ENCODE measurements around the gene ZNF431. TPM values are rescaled to one million over a fixed set of nuclear protein-coding genes. Genes with fewer than 3 reads are reported as not detected.

Gene ZNF431
- total RNA-seq, 5 donors from 2014 or later (not counting 1 experiment from before 2014, with no cell fraction given): 24.3 to 35.0 (median 26.0) TPM

DNA sequence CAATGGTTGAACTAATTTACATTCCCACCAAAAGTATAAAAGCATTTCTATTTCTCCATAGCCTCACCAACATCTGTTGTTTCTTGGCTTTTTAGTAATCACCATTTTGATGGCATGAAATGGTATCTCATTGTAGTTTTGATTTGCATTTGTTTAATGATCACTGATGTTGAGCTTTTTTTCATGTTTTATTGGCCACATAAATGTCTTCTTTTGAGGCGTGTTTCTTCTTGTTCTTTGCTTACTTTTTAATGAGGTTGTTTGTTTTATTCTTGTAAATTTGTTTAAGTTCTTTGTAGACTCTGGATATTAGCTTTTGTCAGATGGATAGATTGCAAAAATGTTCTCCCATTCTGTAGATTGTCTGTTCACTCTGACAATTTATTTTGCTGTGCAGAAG lies 31.7 kb upstream of the ZNF431 start:
- Mint-ChIP-seq H3K4me1 (no peaks in the 10 kb centered on the region), H3K36me3 (peaks cover 72% of the 10 kb centered on the region), H3K27ac (no peak overlapping the region), H3K4me3 (no peak overlapping the region), H3K9me3 (peaks cover 12 to 23% (median 15%) of the 10 kb centered on the region in 3 donors), H3K27me3 (no peaks in the 10 kb centered on the region)
- ChIA-PET CTCF (no interaction called here), POLR2A (no interaction called here)
- no peaks in the 10 kb centered on the region for H3K4me1 ChIP-seq (ENCODE audit: control insufficient read depth in 1 of 2, extremely low read depth in 1 of 2, insufficient read depth in 2 of 2, low read length in 2 of 2)
- H3K27me3 ChIP-seq (replicated peaks in 1 of 2; ENCODE audit: control insufficient read depth in 2 of 2, extremely low read depth in 1 of 2, insufficient read depth in 2 of 2, low read length in 1 of 2): no peaks in the 10 kb centered on the region
- H3K27ac ChIP-seq (ENCODE audit: low read length): no peak overlapping the region
- DNase-seq: no peak
- H3K36me3 ChIP-seq (ENCODE audit: control insufficient read depth in 2 of 2, extremely low read depth in 1 of 2, insufficient read depth in 1 of 2, low read length in 1 of 2): no peaks in the 10 kb centered on the region
- H3K9me3 ChIP-seq: peaks cover 2% of the 10 kb centered on the region
- no peak overlapping the region for H3K4me3 ChIP-seq (ENCODE audit: control insufficient read depth in 1 of 2, extremely low read depth in 1 of 2, low read length in 1 of 2)
- no CpG with 5 or more reads among the region's 1 CpG for WGBS (ENCODE audit: insufficient coverage)
- ATAC-seq (replicated peaks in 1 of 4): no peak

- H3K4me1 Mint-ChIP-seq: no peaks in the 10 kb centered on the region
- DNase-seq: no peak
- H3K27ac Mint-ChIP-seq: no peak overlapping the region
- H3K4me3 Mint-ChIP-seq: no peak overlapping the region
- H3K4me1 ChIP-seq (ENCODE audit: control insufficient read depth in 1 of 2, extremely low read depth in 1 of 2, insufficient read depth in 2 of 2, low read length in 2 of 2): no peaks in the 10 kb centered on the region
- no peaks in the 10 kb centered on the region for H3K27me3 Mint-ChIP-seq
- H3K27me3 ChIP-seq (replicated peaks in 1 of 2; ENCODE audit: control insufficient read depth in 2 of 2, extremely low read depth in 1 of 2, insufficient read depth in 2 of 2, low read length in 1 of 2): no peaks in the 10 kb centered on the region
- no peaks in the 10 kb centered on the region for H3K9me3 ChIP-seq
- peaks cover 73% of the 10 kb centered on the region for H3K36me3 Mint-ChIP-seq
- H3K4me3 ChIP-seq (ENCODE audit: control insufficient read depth in 1 of 2, extremely low read depth in 1 of 2, low read length in 1 of 2): no peak overlapping the region
- POLR2A ChIA-PET: no interaction called here
- ATAC-seq (replicated peaks in 1 of 4): no peak
- CTCF ChIA-PET: interaction anchor here in 1 of 2 donors (0.5 kb wide), 1 partner anchor 1146 kb away, joined by 6 read pairs; no protein-coding TSS in a partner anchor
- peaks cover 0 to 8% of the 10 kb centered on the region in 2 donors for H3K36me3 ChIP-seq (ENCODE audit: control insufficient read depth in 2 of 2, extremely low read depth in 1 of 2, insufficient read depth in 1 of 2, low read length in 1 of 2)
- H3K27ac ChIP-seq (ENCODE audit: low read length): no peak overlapping the region
- H3K9me3 Mint-ChIP-seq: peaks cover 14 to 41% (median 35%) of the 10 kb centered on the region in 3 donors
Measured at GRCh38 chr19:21115430-21115829, 26.4 kb upstream of the ZNF431 start.

DNA sequence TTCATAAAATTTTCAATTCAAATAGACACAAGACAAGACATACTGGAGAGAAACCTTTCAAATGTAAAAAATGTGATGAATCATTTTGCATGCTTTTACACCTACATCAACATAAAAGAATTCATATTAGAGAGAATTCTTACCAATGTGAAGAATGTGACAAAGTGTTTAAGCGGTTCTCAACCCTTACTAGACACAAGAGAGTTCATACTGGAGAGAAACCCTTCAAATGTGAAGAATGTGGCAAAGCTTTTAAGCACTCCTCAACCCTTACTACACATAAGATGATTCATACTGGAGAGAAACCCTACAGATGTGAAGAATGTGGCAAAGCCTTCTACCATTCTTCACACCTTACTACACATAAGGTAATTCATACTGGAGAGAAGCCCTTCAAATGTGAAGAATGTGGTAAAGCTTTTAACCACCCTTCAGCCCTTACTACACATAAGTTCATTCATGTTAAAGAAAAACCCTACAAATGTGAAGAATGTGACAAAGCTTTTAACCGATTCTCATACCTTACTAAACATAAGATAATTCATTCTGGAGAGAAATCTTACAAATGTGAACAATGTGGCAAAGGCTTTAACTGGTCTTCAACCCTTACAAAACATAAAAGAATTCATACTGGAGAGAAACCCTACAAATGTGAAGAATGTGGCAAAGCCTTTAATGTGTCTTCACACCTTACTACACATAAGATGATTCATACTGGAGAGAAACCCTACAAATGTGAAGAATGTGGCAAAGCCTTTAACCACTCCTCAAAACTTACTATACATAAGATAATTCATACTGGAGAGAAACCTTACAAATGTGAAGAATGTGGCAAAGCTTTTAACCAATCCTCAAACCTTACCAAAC lies 24.6 kb upstream of the ZNF431 start:
- Histone ChIP-seq H3K27me3 (replicated peaks in 1 of 2; ENCODE audit: control insufficient read depth in 2 of 2, extremely low read depth in 1 of 2, insufficient read depth in 2 of 2, low read length in 1 of 2) (no peaks in the 10 kb centered on the region), H3K4me3 (ENCODE audit: control insufficient read depth in 1 of 2, extremely low read depth in 1 of 2, low read length in 1 of 2) (no peak overlapping the region), H3K4me1 (ENCODE audit: control insufficient read depth in 1 of 2, extremely low read depth in 1 of 2, insufficient read depth in 2 of 2, low read length in 2 of 2) (no peaks in the 10 kb centered on the region), H3K36me3 (ENCODE audit: control insufficient read depth in 2 of 2, extremely low read depth in 1 of 2, insufficient read depth in 1 of 2, low read length in 1 of 2) (peaks cover 0 to 8% of the 10 kb centered on the region in 2 donors), H3K27ac (ENCODE audit: low read length) (no peak overlapping the region), H3K9me3 (no peaks in the 10 kb centered on the region)
- no CpG with 5 or more reads among the region's 2 CpGs for WGBS (ENCODE audit: insufficient coverage)
- ATAC-seq (replicated peaks in 1 of 4) (no peak), DNase-seq (no peak)
- Mint-ChIP-seq H3K27me3 (no peaks in the 10 kb centered on the region), H3K27ac (no peak overlapping the region), H3K4me1 (no peaks in the 10 kb centered on the region), H3K36me3 (peaks cover 57% of the 10 kb centered on the region), H3K4me3 (peak overlapping the region in 1 of 3 donors; percentile 9), H3K9me3 (peaks cover 14 to 37% (median 35%) of the 10 kb centered on the region in 3 donors)
- ChIA-PET POLR2A (no interaction called here), CTCF (no interaction called here)

- no peaks in the 10 kb centered on the region for H3K9me3 ChIP-seq
- Mint-ChIP-seq H3K9me3 (peaks cover 3 to 21% (median 16%) of the 10 kb centered on the region in 3 donors), H3K4me3 (no peak overlapping the region), H3K36me3 (peaks cover 13% of the 10 kb centered on the region), H3K4me1 (no peaks in the 10 kb centered on the region), H3K27ac (no peak overlapping the region), H3K27me3 (no peaks in the 10 kb centered on the region)
- H3K4me3 ChIP-seq (ENCODE audit: control insufficient read depth in 1 of 2, extremely low read depth in 1 of 2, low read length in 1 of 2): no peak overlapping the region
- H3K4me1 ChIP-seq (ENCODE audit: control insufficient read depth in 1 of 2, extremely low read depth in 1 of 2, insufficient read depth in 2 of 2, low read length in 2 of 2): peaks cover 0 to 2% of the 10 kb centered on the region in 2 experiments
- H3K27me3 ChIP-seq (replicated peaks in 1 of 2; ENCODE audit: control insufficient read depth in 2 of 2, extremely low read depth in 1 of 2, insufficient read depth in 2 of 2, low read length in 1 of 2): peaks cover 0 to 2% of the 10 kb centered on the region in 2 experiments
- H3K36me3 ChIP-seq (ENCODE audit: control insufficient read depth in 2 of 2, extremely low read depth in 1 of 2, insufficient read depth in 1 of 2, low read length in 1 of 2): no peaks in the 10 kb centered on the region
- no peak overlapping the region for H3K27ac ChIP-seq (ENCODE audit: low read length)
- ATAC-seq (replicated peaks in 1 of 4) (no peak), DNase-seq (no peak)
- ChIA-PET CTCF (no interaction called here), POLR2A (no interaction called here)
Measured at GRCh38 chr19:21126078-21126477, 15.8 kb upstream of the ZNF431 start.

- H3K9me3 Mint-ChIP-seq: peaks cover 3 to 21% (median 16%) of the 10 kb centered on the region in 3 donors
- POLR2A ChIA-PET: no interaction called here
- CTCF ChIA-PET: no interaction called here
- H3K27me3 Mint-ChIP-seq: no peaks in the 10 kb centered on the region
- no peak overlapping the region for H3K27ac Mint-ChIP-seq
- no CpG with 5 or more reads among the region's 2 CpGs for WGBS (ENCODE audit: insufficient coverage)
- Histone ChIP-seq H3K4me3 (ENCODE audit: control insufficient read depth in 1 of 2, extremely low read depth in 1 of 2, low read length in 1 of 2) (no peak overlapping the region), H3K27ac (ENCODE audit: low read length) (no peak overlapping the region), H3K4me1 (ENCODE audit: control insufficient read depth in 1 of 2, extremely low read depth in 1 of 2, insufficient read depth in 2 of 2, low read length in 2 of 2) (peaks cover 0 to 2% of the 10 kb centered on the region in 2 experiments), H3K9me3 (no peaks in the 10 kb centered on the region), H3K27me3 (replicated peaks in 1 of 2; ENCODE audit: control insufficient read depth in 2 of 2, extremely low read depth in 1 of 2, insufficient read depth in 2 of 2, low read length in 1 of 2) (peaks cover 0 to 2% of the 10 kb centered on the region in 2 experiments), H3K36me3 (ENCODE audit: control insufficient read depth in 2 of 2, extremely low read depth in 1 of 2, insufficient read depth in 1 of 2, low read length in 1 of 2) (no peaks in the 10 kb centered on the region)
- H3K36me3 Mint-ChIP-seq: peaks cover 13% of the 10 kb centered on the region
- no peak for ATAC-seq (replicated peaks in 1 of 4)
- no peak for DNase-seq
- no peaks in the 10 kb centered on the region for H3K4me1 Mint-ChIP-seq
- H3K4me3 Mint-ChIP-seq: no peak overlapping the region
Measured at GRCh38 chr19:21127001-21127400, 14.8 kb upstream of the ZNF431 start.

- 100% methylated on average over 2 of the region's 4 CpGs for WGBS (ENCODE audit: insufficient coverage)
- H3K4me3 Mint-ChIP-seq: no peak overlapping the region
- Histone ChIP-seq H3K27ac (ENCODE audit: low read length) (no peak overlapping the region), H3K36me3 (ENCODE audit: control insufficient read depth in 2 of 2, extremely low read depth in 1 of 2, insufficient read depth in 1 of 2, low read length in 1 of 2) (no peaks in the 10 kb centered on the region), H3K27me3 (replicated peaks in 1 of 2; ENCODE audit: control insufficient read depth in 2 of 2, extremely low read depth in 1 of 2, insufficient read depth in 2 of 2, low read length in 1 of 2) (peaks cover 0 to 2% of the 10 kb centered on the region in 2 experiments), H3K9me3 (no peaks in the 10 kb centered on the region), H3K4me3 (ENCODE audit: control insufficient read depth in 1 of 2, extremely low read depth in 1 of 2, low read length in 1 of 2) (no peak overlapping the region), H3K4me1 (ENCODE audit: control insufficient read depth in 1 of 2, extremely low read depth in 1 of 2, insufficient read depth in 2 of 2, low read length in 2 of 2) (peaks cover 0 to 2% of the 10 kb centered on the region in 2 experiments)
- H3K27ac Mint-ChIP-seq: no peak overlapping the region
- H3K27me3 Mint-ChIP-seq: peaks cover 0 to 1% of the 10 kb centered on the region in 2 donors
- peaks cover 3 to 21% (median 16%) of the 10 kb centered on the region in 3 donors for H3K9me3 Mint-ChIP-seq
- peaks cover 7% of the 10 kb centered on the region for H3K36me3 Mint-ChIP-seq
- POLR2A ChIA-PET: no interaction called here
- H3K4me1 Mint-ChIP-seq: no peaks in the 10 kb centered on the region
- ATAC-seq (replicated peaks in 1 of 4) (no peak), DNase-seq (no peak)
- CTCF ChIA-PET: no interaction called here
Measured at GRCh38 chr19:21127898-21128297, 13.9 kb upstream of the ZNF431 start.

All from T-cell (primary cell).